GM19468 (cell line): ENCODE data around the gene RIC1.
"Not testable (repeated sequence)": the region's sequence is repeated elsewhere in the genome, so short reads cannot be mapped to it uniquely, and the experiment has no call there.

Source experiments
- ATAC-seq: cut with Tn5 transposase; IDR thresholded peaks from one replicate; pipeline ENCODE4 v1.9.1; 2021; ENCODE audit warnings: mild to moderate bottlenecking, moderate library complexity, moderate number of reproducible peaks; ENCODE audit not compliant: unreplicated experiment; ENCODE audit errors: extremely low read depth

RIC1 gene

DNA sequence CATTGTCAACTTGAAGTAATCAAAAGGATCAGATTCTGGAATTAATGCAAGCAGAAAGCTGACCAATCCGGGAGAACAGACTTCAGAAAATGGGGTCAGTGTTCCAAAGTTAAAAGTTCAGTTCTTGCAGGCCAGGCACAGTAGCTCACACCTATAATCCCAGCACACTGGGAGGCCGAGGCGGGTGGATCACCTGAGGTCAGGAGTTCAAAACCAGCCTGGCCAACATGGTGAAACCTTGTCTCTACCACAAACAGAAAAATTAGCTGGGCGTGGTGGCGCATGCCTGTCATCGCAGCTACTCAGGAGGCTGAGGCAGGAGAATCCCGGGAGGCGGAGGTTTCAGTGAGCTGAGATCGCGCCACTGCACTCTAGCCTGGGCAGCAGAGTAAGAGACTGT is 88.5 kb downstream of the RIC1 start:
- ATAC-seq = not testable (repeated sequence)

DNA sequence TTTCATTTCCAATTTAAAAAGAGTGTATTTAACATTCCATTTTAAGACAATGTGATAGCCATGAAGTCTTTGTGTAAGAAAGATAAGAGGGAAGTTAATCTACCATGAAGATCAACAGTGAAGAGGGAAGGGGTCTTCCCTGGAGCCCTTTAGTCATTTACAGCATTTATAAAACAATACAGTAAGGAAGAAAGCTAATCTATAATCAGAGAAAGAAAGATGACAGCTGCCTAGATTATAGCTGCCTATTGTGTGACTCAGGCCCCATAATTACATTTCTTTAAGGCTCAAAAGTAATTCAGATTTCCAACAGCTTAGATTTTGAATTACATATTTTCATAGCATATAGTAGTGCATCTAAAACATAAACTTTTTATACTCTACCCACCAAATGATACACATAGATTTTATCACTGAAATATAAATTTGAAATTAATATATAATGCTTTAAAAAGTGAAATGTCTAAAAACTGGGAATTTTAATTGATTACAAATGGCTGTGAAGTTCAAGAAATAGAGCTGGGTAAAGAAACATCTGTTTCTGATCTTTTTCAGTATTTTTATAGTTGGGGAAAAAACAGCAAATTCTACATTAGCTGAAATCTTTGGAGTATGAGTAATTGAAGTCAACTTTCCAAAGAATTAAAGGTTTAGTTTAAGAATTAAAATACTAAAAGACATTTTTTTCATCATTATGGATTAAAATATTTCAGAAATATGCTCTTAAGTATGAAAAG is 89.6 kb downstream of the RIC1 start:
- ATAC-seq = no peak

DNA sequence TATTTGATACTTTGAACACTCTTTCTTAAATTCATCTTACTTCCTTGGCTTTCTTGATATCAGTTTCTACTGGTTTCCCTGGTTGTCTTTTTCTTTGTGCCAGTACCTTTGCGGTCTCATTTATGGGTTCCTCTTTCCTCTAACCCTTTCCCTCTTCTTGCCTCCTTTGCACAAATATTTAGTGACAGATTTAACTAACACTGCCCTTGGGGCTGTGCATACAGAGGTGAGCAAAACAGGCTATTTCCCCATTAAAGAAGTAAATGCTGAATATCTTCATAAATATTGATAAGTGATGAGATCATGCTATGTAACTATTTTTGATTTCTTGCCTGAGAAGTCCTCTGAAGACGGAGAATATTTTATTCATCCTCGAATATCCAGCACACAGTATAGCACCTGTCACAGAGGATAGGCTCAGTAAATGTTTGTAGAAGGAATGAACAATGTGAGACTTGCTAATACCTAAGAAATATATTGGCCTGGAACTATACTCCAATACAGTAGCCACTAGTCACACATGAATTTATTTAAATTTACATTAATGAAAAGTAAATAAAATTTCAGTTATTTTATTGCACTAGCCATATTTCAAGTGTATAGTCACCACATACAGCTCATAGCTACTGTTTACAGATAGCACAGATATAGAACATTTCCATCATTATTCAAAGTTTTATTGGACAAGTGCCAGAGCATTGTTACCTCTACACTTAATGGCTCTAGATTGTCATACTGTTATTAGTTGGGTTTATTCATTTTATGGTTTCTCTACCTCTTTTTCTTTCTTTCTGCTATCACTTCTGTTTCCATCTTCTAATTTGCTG is 90.4 kb downstream of the RIC1 start:
- no peak for ATAC-seq

DNA sequence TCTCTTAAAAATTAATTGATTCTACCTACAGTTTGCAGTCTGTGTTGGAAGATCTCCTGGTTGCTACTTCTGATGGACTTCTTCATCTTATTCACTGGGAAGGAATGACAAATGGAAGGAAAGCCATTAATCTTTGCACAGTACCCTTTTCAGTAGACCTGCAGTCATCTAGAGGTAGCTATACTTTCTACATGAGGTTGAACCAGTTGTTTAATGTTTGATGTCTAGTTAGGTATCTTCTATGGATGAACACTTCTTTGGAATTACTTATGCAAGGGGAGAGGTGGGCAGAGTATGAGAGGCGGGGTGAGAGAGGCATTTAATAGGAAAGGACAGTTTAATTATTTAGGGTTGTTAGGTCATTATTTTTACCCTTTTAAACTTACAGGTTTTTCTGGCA is 91.2 kb downstream of the RIC1 start:
- no peak for ATAC-seq

DNA sequence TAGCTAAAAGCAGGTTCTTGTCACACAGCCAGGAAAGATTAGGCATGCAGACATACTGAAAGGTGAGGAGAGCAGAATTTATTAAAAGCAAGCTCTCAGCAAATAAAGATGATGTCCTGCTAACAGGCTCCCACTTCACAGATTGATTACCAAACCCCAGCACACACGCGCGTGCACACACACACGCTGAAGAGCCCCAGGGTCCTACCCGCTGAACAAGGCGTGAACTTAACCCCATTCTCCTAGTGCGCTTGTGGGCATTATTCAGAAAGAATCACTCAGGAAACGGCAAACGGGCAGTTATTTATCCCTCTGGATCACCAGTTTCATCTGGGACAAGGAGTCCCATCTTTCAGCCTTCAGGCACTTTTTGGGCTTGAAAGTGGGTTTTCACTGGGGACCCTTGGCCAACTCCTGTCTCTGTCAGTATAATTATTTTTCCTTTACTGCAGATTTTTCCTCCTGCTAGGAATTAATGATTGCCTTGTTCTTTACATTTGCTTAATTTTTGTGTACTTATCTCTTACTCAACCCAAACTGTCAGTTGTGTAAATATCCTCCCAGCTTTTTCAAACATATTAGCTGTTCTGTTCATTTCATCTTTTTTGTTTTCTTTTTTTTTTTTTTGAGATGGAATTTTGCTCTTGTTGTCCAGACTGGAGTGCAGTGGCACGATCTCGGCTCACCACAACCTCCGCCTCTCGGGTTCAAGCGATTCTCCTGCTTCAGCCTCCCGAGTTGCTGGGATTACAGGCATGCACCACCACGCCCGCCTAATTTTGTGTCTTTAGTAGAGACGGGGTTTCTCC is 92.6 kb downstream of the RIC1 start:
- no peak for ATAC-seq

DNA sequence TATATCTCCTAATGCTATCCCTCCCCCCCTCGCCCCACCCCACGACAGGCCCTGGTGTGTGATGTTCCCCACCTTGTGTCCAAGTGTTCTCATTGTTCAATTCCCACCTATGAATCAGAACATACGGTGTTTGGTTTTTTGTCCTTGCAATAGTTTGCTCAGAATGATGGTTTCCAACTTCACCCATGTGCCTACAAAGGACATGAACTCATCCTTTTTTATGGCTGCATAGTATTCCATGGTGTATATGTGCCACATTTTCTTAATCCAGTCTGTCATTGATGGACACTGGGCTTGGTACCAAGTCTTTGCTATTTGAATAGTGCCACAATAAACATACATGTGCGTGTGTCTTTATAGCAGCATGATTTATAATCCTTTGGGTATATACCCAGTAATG is 93.8 kb downstream of the RIC1 start:
- ATAC-seq = not testable (repeated sequence)

DNA sequence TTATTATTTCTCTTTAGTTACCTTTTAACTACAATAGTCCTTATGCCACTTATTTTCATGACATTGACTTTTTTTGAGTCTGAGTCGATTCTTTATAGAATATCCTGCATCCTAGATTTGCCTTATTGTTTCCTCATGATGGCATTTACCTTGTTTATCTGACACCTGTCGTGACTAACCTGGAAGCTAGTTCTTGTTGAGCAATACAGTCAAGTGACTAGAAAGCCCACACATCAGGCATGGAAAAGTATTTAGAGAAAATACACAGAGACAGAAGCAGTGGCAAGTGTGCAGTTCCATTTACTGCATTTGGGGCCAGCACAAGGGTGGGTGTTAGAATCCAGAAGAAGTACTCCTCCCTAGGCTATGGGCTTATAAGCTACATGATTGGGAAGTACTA is 106.2 kb downstream of the RIC1 start:
- no peak for ATAC-seq

DNA sequence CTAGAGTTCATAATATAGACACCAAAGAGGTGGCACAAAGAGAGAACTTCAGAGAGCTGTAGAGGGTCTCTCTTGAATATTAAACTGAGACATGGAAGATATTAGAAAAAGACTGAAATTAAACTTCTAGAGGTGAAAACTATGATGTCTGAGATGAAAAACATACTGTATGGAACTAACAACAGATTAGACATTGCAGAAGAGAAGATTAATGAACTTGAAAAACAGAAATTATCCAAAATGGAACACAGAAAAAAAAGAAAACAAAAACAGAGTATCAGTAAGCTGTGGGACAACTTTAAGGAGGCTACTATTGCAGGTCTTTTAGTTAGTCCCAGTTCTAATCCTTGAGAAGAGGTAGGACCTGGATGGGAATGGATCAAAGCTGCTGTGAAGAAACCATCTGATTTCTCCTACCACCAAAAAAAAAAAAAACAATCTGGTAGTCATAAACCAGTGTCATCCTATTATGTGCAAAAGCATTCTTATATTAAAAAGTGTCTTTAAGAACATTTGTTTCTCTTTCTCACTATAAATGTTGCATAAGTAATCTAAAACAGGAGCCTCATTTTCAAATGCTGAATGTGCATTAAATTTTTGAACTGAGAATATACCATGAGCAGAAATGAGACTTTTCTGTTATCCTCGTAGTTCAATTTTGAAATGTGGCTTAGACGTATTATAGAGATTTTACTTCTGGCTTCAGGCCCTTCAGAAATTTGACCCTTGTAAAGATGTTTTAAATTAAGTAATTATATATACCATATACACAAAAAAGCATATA is 107.8 kb downstream of the RIC1 start:
- ATAC-seq = no peak

DNA sequence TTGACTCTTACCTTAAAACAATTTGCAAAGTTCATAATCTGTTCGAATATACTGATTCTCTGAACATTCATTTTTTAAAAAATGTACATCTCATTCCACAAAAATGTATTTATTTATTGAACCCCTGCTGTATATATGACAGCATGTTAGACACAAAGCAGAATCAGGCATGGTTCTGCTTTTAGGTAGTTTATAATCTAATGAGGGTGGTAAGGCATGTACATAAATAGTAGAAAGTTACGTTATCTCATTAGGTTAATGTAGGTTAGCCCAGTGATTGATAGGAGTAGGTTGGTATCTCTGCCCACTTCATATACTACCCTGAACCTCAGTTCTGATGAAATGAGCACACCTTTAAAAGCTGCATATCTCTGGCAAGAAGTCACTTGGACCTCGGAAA is 114.2 kb downstream of the RIC1 start:
- ATAC-seq = no peak

DNA sequence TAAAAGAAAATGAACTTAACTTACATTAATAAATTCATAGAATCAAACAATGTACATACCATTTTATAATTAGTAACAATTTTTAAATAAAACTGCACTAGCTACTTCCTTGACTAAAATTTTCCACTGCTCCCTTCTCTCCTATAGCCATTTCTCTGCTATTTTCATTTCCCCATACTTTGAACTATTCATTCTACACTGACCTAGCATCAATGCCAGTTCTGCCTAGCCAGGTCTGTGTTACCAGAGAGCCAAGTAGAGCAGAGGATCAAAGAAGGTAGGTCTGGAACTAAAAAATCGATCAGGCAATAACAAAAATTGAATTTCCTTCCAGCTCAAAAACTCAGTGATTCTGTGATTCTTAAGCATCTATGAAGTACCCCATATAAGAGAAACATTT is 119.5 kb downstream of the RIC1 start:
- ATAC-seq = no peak

DNA sequence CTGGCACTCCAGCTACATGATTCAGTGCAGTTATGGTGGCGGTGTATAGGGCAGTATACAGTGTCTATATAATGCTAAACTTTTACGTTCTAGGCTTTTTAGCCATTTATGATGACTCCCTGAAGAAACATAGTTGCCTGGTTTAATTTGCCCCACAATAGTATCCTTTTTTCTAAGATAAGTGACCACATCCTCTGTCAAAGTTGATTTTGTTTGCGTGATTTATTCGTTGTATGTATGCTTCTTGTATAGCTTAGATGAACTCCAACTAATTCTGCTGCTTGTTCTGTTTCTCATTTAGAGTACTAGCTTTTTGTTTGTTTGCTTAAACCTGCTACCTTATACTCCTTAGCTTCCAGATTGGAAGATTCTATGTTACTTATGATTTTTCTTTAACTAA is 120.4 kb downstream of the RIC1 start:
- no peak for ATAC-seq

DNA sequence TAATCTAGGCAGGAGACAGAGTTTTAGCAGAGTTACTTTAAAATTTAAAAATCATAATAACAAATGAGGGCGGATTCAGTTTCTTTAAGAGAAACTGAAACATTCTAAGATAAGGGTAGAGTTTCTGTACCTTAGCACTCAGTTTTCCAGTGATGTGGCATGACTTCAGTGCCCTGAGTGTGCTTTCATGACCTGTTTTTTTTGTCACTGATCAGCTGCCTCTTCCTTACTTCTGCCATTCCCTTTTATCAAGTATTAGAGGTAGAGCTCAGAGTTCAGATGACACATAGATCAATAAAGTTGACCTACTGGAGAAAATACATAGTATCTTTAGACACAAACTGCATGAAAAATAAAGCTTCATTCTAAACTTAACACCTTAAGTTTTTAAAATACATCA is 121.7 kb downstream of the RIC1 start:
- ATAC-seq = no peak

DNA sequence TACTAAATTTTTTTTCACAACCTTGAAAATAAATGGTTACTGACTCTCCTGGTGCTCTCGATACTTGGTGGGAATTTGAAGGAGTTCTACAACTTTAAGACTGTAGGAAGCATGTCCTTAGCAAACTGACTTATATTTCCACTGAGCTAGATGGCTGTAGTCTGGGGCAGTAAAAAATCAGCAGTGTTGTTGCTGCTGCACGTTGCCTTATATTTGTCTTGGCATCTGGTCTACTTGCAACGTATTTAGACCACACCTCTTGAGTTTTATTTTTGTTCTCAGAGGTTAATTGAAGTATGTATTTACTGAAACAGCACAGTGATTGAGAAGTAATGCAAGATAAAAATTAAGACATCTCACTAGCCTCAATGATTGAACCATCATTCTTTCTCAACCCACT is 127.7 kb downstream of the RIC1 start:
- ATAC-seq = no peak

DNA sequence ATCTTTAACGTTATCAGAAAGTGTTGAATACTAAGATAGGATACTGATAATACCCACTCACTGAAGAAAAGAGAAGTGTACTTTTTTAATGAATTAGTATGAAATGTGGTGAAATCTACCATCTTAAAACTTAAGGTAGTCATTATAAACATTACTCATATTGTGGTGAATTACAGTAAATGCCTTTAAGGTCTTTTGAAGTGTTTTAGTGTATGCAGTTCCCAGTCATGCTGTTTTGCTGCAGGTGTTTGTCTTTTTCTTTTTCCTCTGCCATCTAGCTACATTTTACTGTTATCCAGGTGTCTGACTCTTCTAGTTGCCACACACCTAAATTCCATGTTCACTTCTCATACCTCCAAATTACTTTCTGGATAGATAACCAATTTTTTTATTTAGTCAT is 131.4 kb downstream of the RIC1 start:
- ATAC-seq = no peak

DNA sequence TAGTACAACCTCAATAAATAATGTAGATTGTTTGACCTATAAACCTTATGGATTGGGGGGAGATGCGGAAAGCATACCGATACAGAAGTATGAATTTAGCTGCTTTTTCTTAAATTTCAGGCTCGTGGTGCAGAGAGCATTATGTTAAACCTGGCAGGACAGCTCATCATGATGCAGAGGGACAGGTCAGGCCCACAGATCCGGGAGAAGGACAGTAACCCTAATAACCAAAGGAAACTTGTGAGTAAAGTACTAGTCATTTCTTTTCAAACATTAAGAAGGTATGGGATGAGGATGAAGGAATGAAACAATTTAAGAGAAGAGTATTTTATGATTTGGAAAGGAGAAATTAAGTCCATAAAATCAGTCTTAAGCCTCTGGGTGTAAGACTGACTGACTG is 133.5 kb downstream of the RIC1 start:
- no peak for ATAC-seq

DNA sequence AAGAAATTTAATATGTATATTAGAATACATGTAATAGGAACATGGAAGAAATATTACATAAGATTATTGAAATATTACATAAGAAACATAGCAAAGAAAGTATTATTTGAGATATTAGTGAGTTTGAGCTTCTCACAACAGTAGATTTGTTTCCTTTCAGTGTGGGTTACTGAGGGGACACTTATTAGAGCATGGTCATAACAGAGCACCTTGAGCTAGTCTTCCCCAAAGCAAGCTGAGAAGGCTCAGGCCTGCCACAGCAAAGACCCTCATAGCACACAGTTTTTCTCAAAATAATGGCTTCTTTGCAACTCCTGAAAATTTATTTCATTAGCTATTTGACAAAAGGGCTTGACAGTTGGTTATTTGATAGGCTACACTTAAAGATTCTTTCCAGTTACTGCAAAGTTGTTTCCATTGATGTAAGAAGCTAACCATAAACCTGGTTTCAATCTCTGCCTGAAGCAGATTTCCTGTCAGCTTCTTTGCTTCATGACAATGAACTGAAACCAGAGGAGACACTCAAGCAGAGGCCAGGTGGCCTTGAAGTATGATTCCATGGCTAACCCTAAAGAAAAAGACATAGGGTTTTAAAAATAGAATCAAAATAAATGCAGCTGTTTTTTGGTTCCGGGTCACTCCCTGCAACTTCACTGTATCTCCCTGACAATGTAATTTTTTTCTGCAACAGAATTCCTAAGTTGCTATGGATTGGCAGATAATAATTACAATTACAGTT is 135.4 kb downstream of the RIC1 start:
- peak; percentile 34 for ATAC-seq

DNA sequence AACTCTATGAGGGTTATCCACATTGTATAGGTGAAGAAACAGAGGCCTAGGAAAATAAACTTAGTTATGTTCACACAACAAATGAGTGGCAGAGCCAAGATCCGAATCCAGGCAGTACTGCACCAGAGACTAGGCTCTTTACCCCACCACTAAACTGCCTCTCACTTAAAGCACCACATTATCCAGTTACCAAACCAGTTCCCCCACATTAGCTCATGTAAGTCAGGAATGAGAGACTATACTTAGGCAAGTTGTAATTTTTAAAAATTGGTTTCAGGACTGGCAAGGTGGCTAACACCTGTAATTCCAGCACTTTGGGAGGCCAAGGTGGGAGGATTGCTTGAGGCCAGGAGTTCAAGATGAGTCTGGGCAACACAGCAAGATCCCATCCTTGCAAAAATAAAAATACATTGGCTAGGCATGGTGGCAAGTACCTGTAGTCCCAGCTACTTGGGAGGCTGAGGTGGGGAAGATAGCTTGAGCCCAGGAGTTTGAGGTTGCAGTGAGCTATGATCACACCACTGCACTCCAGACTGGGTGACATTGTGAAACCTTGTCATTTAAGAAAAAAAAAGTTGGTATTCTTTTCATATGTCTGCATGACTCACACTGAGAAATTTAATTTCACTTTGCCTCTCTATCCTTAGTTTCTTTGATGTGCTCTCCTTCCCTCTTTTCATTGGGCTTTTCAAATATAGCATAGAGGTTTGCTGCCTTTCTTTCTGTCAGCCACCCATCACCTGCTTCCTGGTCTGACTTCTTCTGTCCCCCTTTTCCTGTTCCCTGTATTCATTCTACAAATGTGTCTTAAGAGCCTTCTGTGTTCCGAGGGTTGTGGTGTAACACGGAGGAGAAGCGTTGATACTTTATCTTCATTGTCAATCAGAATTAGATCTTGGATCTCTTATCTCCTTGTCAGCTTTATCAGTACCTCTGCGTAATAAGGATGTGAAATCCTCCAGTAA is 139.3 kb downstream of the RIC1 start:
- peak; percentile 67 for ATAC-seq

DNA sequence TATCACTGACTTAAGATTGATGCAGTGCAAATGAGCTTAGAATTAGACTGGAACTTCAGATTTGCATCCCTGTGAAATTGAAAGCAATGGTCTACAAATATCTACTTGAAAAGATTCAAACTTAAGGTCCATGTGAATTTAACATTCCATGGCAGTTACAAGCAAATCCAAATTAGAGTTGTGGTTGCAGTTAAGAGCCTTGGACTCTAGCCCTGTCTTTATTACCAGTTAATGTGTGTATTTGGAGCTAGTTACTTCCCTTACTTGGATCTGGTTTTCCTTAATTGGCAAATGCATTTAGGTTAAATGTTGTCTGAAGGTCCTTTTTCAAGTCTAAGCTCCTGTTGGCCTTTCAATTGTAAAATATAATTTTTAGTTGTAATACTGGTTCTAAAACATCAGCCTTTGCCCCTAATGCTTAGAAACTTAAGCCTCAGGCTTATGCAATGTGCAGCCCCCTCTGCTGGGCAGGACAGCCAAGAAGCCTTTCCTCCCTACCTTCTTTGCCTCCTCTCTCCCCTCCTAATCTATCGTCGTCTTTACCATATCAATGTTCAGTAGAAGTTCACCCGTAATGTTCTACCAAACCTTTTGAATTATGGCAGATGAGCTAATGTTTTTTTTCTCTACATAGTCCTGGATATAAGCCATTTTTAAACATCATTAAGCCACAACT is 144.6 kb downstream of the RIC1 start:
- ATAC-seq = no peak
